SIG-M5 treated with dmso at 0.1 percent for 504 hours (cell line): Measurements from ENCODE around the gene AKAP13.
"Not testable (repeated sequence)": the region's sequence is repeated elsewhere in the genome, so short reads cannot be mapped to it uniquely, and the experiment has no call there.

Experiments used
- DNase-seq: peaks from one replicate; lab custom pipeline; 2025; ENCODE audit not compliant: unreplicated experiment; lab: John Stamatoyannopoulos, UW

Gene AKAP13

GRCh38 chr15:85559530-85559929 lies 179.1 kb downstream of the AKAP13 start:
- no peak for DNase-seq

DNA sequence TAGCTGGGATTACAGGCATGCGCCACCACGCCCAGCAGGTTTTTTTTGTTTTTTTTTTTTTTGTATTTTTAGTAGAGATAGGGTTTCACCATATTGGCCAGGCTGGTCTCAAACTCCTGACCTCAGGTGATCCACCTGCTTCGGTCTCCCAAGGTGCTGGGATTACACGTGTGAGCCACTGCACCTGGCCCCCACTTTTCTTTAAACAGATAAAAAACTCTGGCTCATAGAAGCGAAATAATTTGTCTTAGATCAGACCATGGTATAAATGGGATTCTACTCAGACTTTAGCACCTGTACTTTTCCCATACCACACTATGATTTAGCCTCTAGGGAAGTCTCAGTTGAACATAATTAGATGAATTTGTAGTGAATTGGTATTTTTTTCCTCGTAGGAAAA lies 182.4 kb downstream of the AKAP13 start:
- no peak for DNase-seq

GRCh38 chr15:85563328-85563727 lies 182.9 kb downstream of the AKAP13 start:
- DNase-seq = no peak

DNA sequence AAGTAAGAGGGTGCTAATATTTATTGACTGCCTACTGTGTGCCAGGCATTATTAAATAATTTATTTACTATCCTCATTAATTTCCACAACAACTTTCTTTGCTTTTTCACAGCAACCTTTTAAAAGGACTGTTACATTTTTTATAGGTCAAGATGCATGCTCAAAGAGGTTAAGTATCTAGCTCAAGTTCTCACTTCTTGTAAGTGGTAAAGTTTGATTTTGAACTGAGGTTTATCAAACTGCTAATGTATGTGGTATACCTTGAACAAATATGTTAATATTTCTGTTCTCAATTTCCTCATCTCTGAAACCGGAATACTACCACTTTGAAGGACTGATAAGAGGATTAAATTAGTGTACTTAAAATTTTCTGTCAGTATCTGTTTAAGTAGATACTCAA lies 183.3 kb downstream of the AKAP13 start:
- DNase-seq = no peak

DNA sequence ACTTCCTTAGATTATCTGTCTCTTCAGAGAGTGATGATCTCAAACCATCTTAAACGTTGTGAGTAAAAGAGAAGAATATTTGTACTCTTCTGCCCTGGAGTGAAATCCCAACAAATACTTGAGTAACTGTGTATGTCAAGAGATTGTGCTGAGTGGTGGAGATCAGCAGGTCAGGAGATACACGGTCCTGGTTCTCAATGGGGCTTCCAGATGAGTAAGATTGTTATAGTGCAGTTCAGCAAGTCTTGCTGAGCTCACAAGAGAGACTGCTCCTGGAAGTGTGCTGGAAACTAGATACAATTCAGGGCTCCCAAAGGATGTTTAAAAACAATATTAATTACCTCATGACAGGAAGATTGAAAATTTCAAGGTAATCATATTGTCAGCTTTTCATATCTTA lies 184.3 kb downstream of the AKAP13 start:
- DNase-seq = no peak

GRCh38 chr15:85568261-85568808 lies 187.9 kb downstream of the AKAP13 start:
- no peak for DNase-seq

DNA sequence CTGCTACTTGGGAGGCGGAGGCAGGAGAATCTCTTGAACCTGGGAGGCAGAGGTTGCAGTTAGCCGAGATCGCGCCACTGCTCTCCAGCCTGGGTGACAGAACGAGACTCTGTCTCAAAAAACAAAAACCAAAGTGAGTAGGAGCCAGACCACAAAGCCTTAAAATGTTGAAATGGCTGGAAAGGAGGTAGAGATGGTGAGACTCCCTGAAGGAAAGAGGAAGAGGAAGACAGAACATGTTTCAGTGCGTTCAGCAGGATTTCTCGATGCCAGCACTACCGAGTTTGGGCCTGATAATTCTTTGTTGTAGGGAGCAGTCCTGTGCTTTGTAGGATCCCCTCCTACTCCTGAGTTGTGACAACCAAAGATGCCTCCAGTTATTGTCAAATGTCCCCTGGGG lies 189.9 kb downstream of the AKAP13 start:
- peak; percentile 78 for DNase-seq

GRCh38 chr15:85571780-85572179 lies 191.4 kb downstream of the AKAP13 start:
- DNase-seq = no peak

- DNase-seq = no peak
Observed at GRCh38 chr15:85576392-85576791, 196.0 kb downstream of the AKAP13 start.

DNA sequence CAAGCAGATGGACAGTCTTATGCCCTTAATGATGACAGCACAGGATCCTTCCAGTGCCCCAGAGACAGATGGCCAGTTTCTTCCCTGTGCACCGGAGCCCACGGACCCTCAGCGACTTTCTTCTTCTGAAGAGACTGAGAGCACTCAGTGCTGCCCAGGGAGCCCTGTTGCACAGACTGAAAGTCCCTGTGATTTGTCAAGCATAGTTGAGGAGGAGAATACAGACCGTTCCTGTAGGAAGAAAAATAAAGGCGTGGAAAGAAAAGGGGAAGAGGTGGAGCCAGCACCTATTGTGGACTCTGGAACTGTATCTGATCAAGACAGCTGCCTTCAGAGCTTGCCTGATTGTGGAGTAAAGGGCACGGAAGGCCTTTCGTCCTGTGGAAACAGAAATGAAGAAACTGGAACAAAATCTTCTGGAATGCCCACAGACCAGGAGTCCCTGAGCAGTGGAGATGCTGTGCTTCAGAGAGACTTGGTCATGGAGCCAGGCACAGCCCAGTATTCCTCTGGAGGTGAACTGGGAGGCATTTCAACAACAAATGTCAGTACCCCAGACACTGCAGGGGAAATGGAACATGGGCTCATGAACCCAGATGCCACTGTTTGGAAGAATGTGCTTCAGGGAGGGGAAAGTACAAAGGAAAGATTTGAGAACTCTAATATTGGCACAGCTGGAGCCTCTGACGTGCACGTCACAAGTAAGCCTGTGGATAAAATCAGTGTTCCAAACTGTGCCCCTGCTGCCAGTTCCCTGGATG lies 198.7 kb downstream of the AKAP13 start:
- DNase-seq = no peak

GRCh38 chr15:85579957-85580694 lies 199.7 kb downstream of the AKAP13 start:
- peak; percentile 29 for DNase-seq

GRCh38 chr15:85580879-85581278 lies 200.5 kb downstream of the AKAP13 start:
- DNase-seq = no peak

DNA sequence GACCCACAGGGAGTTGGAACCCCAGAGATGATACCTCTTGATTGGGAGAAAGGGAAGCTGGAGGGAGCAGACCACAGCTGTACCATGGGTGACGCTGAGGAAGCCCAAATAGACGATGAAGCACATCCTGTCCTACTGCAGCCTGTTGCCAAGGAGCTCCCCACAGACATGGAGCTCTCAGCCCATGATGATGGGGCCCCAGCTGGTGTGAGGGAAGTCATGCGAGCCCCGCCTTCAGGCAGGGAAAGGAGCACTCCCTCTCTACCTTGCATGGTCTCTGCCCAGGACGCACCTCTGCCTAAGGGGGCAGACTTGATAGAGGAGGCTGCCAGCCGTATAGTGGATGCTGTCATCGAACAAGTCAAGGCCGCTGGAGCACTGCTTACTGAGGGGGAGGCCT lies 201.1 kb downstream of the AKAP13 start:
- no peak for DNase-seq

DNA sequence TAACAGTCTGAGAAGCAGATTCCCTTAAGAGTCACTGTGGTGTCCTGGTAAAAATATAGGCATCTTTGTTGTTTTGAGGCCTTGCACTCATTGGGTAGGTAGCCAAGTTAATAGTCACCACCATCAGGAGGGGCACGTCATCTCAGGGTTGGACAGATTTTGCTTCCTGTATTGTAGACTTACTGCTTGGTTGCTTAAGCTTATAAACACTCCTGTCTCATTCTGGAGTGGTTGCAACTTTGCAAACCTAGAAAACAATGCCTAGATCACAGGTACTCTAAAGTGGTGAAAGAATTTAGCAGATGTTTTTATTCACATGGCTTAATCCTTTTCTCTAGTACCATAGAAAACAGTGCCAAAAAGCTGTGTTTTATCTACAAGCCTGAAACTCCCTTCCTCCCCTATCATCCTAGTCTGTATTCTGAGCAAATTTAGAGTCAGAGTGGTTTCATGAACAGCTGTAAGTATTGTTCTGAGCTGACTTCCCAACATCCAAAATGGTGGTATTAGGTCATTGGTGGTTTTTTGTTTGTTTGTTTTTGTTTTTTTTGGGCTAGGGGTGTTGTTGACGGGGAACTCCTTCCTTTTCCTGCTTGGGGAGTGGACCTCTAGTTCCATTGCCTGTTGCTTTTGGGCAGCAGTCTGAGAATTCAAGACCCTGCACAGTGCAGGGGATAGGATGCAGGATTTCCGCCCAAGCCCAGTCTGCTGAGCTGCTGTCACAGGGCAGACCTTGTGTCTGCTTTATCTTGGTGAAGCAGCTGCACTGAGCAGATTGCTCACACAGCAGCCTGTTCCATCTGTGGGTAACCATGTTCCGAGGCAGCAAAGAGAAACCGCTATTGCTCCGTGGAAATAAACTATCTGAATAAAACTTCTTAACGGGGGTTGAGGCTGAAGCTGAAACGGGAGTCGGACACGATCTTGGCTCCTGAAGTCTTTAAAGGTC lies 202.0 kb downstream of the AKAP13 start:
- no peak for DNase-seq

DNA sequence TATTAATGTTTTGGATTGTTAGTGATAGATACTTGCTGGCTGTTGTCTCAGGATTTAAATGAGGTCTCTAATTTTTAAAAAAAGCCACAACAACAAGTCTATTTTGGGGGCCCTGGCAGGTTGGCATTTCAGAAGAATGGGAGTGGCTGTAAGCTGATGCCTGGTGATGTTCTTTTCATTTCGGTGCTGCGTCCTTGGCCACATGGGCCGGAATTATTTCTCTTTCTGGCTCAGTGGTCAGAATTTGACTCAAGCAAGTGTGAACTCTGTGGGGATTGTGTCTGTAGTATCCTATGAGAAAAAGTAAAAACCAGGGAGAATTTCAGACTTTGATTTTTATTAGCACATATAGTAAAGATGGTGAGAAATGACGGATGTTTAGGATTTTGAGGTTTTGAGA lies 203.0 kb downstream of the AKAP13 start:
- DNase-seq = no peak

- no peak for DNase-seq
Observed at GRCh38 chr15:85583923-85584390, 203.6 kb downstream of the AKAP13 start.

DNA sequence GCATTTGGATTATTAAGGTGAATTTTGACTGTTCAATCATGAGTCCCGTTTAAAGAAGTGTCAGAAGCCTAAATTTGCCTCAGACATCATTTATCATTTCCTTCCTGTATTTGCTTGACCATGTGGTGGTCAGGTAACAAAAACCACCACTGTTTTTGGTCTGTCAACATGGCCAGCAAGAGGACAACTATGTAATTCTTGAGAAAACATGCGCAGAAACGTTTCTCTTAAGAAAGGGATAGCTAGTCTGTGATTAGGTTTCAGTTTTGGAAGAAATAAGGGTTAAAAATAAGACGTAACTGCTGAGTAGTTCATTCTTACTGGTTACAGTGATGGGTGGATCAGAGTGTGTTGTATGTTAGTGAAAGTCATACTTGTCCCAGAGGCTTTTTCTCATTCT lies 204.5 kb downstream of the AKAP13 start:
- DNase-seq = no peak

DNA sequence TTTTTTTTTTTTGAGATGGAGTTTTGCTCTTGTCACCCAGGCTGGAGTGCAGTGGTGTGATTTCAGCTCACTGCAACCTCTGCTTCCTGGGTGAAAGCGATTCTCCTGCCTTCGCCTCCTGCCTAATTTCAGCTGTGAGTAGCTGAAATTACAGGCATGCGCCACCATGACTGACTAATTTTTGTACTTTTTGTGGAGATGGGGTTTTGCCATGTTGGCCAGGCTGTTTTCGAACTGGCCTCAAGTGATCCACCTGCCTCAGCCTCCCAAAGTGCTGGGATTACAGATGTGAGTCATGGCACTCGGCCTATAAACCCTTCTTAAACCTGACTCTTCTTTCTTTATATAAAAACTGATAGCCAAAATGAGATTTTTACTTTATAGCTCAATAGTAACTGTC lies 205.8 kb downstream of the AKAP13 start:
- DNase-seq = not testable (repeated sequence)

DNA sequence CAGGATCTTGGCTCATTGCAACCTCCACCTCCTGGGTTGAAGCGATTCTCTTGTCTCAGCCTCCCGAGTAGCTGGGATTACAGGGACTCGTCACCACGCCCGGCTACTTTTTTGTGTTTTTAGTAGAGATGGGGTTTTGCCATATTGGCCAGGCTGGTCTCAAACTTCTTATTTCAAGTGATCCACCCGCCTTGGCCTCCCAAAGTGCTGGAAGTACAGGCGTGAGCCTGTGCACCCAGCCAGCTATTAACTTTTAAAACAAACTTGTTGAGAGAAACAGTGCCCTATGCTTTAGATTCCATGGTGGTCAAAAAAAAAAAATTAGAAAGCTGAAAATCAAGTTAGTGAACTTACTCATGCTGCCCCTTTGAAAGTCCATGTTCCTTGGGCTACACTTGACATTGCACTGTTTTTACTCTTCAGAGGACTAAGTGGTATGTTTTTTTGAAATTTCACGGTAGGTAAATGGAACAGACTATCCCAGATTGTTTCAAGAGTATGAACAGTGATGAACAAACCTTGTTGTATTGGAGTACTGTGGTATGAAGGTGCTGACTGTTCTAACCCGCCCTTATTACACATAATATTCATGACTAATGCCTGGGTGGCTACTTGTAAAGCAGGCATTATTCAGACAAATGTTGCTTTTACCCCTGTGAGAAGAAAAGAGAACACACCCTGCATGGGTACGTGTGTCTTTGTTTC lies 207.5 kb downstream of the AKAP13 start:
- no peak for DNase-seq

GRCh38 chr15:85588677-85589076 lies 208.3 kb downstream of the AKAP13 start:
- DNase-seq = no peak
